ENCODE results near the gene CD81.

GRCh38 chr11:2379466-2380174 lies 2.5 kb downstream of the CD81 start:
- TF ChIP-seq SIX5 (IDR thresholded peaks at IDR 0.05; ENCODE audit: borderline replicate concordance in 1 of 2, insufficient read depth in 1 of 2, low read depth in 1 of 2, low read length in 2 of 2) = no peak
- TF ChIP-seq HMBOX1 (IDR thresholded peaks at IDR 0.05) = no peak
- TF ChIP-seq ETV6 (IDR thresholded peaks at IDR 0.05; ENCODE audit: borderline replicate concordance in 1 of 2, low read depth in 2 of 2, low read length in 1 of 2) = no peak
- no peak for TF ChIP-seq ETV6 (CRISPR knock-in tag; IDR thresholded peaks at IDR 0.05; ENCODE audit: borderline replicate concordance)
- no peak for TF ChIP-seq ZBTB33 (CRISPR knock-in tag; IDR thresholded peaks at IDR 0.05)
- TF ChIP-seq SREBF2 (CRISPR knock-in tag; IDR thresholded peaks at IDR 0.05) = no peak
- no peak for TF ChIP-seq CHD1 (IDR thresholded peaks at IDR 0.05; ENCODE audit: low read length)
- no peak for TF ChIP-seq DLX4 (CRISPR knock-in tag; IDR thresholded peaks at IDR 0.05)
